GM21717 (cell line): ENCODE data around the gene SRSF12.
"Not testable (repeated sequence)": the region's sequence is repeated elsewhere in the genome, so short reads cannot be mapped to it uniquely, and the experiment has no call there.

Experiments
- ATAC-seq: cut with Tn5 transposase; IDR thresholded peaks from one replicate; pipeline ENCODE4 v1.9.1; 2021; ENCODE audit warnings: mild to moderate bottlenecking, moderate library complexity; ENCODE audit not compliant: unreplicated experiment

Gene SRSF12

DNA sequence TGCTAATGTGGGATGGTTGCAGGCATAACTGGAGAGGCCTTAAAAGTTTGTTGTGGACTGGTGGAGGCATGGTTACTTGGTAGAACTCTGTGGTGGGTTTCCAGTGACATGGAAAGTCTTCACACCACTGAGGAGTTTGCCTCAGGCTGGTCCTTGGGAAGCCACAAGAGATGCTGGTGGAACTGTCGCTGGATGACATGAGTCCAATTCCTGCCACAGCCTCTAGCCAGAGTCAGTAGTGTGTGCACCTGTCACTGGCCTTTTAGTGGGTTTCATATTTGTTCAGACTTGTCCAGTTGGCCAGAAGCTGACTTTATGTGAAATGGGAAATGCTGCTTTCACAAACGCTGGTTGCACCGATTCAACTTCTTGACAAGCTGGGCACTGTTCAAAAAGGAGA lies 13.7 kb upstream of the SRSF12 start:
- no peak for ATAC-seq

DNA sequence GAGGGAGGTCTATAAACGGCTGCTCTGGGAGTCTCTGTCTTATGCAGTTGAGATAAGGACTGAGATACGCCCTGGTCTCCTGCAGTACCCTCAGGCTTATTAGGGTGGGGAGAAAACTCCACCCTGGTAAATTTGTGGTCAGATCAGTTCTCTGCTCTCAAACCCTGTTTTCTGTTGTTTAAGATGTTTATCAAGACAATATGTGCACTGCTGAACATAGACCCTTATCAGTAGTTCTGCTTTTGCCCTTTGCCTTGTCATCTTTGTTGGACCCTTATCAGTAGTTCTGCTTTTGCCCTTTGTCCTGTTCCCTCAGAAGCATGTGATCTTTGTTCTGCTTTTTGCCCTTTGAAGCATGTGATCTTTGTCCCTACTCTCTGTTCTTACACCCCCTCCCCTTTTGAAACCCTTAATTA lies 10.4 kb upstream of the SRSF12 start:
- ATAC-seq: not testable (repeated sequence)

DNA sequence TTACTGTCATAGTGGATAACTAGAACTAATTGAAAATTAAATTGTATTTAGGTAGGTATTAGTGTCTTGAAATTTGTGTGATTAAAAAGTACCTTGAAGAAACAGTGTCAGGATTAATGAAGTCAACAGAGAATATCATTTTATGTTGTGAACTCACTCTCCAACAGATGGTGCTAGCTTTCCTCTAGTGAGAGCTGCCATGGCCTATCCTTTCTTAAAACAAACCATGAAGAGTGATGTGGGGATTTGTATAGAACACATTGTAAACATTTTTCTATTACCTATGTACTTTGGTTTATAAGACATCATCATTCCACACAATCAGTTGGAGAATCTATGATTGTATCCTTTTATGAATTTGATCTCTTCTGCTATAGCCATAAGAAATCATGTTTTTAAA lies 4.8 kb upstream of the SRSF12 start:
- ATAC-seq: no peak

DNA sequence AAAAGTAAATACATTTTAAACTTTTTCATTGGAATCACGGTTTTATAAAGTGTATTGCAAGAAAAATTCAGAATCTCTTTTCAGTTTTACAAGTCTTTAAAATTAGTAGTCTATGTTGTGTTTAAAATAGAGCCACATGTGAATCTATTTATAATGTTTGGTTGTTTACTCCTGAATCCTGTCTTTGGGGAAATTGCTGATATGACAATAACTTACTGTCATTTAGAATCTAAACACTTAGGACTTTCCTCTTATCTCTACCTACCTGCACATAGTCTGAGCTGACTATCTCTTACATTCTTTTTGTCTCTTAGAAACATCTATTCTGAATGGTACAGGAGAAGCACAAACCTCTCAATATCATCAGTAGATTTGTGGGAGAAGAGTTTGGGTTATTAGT lies 4.1 kb upstream of the SRSF12 start:
- no peak for ATAC-seq

DNA sequence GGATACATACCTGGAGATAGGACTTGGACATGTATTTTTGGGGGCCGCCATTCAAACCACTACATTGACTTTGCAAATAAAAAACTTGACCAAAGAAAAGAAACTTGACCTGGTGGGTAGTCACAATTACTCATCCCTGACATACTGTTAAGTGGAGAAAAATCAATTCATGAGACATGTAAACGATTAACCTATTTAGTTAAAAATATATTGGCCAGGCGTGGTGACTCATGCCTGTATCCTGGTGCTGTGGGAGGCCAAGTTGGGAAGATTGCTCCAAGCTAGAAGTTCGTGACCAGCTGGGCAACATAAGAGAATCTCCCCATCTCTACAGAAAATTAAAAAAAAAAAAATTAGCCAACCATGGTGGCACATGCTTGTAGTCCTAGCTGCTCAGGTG lies 2.5 kb upstream of the SRSF12 start:
- ATAC-seq: no peak

DNA sequence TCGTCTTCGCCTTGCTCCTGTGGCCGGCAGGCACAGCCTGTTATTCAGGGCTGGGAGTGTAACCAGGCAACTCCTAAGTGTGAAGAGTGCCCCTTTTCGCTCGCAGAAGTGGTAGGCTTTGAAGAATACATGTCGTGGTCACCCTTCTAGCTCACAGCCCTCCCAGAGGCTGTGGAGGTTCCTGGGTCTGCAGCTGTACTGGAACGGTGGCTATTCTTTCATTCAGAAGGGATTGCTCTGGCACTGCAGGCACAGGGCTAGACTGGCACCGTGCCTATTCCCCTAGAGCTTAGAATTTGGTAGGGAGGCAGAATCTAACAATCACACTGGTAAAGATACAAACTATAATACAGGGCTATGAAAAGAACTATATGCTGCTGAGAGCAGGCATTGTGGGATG lies 1.1 kb upstream of the SRSF12 start:
- no peak for ATAC-seq

DNA sequence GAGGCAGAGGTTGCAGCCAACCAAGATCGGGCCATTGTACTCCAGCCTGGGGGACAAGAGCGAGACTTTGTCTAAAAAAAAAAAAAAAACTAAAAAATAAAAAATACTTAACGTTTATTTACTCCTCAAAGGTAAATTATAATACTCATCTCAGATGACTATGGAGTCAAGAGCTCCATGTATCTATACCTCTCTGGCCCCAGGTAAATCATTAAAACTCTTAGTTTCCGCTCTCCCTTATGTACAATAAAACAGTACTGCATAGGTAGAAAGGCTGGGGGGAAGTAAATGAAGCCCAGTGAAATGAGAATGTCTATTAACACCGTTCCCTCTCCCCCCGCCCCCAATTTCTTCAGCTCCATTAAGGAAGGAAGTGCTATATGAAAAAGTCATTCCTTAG lies 1.2 kb downstream of the SRSF12 start:
- ATAC-seq: no peak

DNA sequence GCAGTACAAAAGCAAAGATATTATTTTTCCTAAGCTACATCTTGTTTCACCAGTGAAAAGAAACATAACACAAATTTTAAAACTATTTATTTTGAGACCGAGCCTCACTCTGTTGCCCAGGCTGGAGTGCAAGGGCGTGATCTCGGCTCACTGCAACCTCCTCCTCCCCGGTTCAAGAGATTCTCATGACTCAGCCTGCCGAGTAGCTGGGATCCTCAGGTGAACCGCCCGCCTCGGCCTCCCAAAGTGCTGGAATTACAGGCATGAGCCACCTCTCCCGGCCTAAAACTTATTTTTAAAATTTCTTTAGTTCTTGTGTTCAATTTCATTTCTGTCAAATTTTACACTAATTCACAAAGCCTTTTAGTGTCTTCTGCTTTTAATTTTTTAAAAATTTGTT lies 5.9 kb downstream of the SRSF12 start:
- no peak for ATAC-seq

DNA sequence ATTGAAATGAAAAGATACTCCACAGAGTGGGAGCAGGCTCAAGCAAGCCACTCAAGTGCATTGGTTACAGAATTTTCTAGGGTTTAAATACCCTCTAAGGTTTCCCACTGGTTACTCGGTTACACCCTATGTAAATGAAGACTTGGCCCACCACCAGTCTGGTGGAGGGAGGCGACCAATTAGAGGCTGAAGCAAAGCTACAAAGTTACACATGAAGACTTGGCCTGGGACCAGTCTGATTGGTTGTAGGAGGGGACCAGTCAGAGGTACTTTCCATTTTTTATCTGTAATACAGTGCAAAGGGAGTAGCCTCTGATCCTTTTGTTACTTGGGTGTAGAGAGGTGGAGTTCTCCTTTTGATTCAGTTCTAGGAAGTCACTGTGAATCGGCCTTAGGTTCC lies 7.6 kb downstream of the SRSF12 start:
- ATAC-seq: no peak

DNA sequence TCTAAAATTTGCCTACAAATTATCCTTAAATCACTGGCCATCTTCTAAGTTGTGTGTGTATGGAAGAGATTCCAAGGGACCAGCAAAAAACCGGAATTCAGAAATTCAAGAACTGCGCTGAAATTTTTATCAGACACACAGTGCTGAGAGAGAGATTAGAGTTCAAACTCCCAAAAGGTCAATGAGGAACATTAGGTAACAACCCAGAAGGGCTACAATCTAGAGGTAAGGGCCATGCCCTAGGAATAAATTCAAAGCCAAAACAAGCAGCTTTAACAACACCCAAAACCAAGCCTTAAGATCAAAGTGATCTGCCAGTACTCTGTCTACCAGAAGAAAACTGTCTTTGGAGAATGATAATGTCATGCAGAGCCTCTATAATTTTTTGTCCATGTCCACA lies 17.8 kb downstream of the SRSF12 start:
- ATAC-seq: no peak

DNA sequence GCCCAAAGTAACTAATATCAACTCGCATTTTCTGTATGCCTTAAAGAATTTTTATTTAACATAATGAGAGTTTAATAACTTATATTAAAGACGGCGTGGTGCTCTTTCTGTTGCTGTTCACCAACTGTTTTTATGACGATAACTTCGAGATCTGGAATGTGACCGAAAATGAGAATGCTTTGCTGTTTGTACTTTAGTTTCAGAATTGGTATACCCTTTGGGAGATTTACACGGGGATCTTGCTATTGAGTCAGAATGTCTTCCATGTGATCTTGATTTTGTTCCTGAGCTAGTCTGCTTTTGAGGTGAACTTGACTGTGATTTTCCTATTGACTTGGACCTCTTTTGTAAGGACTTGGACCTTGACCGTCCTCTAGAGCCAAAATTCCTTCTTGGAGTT lies 19.4 kb downstream of the SRSF12 start:
- no peak for ATAC-seq

DNA sequence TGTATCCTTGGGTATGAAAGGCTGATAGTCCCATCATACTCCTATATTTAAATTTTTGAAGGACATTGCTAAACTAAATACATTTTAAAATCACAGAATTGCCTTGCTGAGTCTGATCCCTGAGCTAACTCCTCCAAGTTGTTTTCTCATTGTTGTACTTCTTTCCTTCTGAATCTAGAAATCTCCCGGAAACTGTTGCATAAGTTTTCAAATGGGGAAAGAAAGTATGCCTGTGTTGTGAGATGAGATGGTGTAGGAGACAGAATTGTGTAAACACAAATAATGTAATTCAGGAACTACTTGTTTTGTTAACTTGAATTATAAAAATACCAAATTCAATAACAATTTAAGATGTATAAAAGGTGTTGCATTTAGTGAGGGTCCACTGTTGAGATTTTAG lies 30.0 kb downstream of the SRSF12 start:
- no peak for ATAC-seq

DNA sequence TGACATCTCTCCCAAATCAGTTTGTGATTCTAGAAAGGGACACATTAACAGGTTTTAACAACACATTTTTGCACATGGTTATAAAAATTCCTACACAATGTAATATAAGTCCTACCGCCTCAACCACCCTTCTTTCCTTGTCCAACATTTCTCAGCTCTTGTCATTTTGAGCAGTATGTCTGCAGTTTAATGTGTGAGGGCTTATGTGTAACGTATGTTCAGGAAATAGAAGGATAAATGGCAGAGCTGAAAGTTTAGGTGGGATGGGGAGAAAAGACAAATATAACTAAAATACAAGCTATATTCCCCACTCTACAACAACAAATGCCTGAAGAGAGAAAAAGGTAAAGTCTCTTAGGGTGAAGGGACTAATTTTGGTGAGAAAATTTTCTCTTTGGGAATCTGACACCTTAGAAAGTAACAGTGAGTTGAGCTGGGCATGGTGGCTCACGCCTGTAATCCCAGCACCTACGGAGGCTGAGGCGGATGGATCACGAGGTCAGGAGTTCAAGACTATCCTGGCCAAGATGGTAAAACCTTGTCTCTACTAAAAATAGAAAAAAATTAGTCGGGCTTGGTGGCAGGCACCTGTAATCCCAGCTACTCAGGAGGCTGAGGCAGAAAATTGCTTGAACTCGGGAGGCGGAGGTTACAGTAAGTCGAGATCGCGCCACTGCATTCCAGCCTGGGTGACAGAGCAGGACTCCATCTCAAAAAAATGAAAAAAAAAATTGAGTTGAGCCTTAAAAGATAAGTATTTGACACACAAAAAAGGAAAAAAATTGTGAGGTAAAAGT lies 32.3 kb downstream of the SRSF12 start:
- no peak for ATAC-seq

DNA sequence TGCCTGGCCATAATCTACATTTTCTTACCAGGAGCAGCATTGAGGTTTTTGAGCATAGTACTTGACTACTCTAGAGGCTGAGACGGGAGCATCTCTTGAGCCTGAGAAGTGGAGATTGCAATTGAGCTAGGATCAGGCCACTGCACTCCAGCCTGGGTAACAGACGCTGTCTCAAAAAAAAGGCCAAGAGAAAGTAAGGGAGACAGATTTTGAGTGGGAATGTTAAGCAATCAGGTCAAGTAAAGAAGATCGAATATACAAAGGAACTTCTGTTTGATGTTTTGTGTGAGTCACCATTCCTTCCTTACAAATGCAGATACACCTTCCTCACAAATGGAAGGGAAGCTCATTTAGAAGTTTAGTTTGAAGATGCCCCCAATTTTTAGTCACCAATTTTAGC lies 32.9 kb downstream of the SRSF12 start:
- no peak for ATAC-seq

DNA sequence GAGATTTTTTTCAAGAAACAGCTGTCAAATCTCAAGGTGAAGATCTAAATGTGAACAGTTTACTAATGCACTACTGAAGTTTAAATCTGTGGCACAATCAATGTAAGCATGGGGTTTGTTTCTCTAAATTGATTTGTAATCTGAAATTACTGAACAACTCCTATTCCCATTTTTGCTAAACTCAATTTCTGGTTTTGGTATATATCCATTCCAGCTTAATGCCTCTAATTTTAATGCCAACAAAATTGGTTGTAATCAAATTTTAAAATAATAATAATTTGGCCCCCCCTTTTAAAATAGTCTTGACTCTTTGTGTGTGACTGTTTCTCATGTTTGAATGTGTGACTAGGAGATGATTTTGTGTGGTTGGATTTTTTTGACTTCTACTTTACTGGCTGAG lies 33.3 kb downstream of the SRSF12 start:
- no peak for ATAC-seq

DNA sequence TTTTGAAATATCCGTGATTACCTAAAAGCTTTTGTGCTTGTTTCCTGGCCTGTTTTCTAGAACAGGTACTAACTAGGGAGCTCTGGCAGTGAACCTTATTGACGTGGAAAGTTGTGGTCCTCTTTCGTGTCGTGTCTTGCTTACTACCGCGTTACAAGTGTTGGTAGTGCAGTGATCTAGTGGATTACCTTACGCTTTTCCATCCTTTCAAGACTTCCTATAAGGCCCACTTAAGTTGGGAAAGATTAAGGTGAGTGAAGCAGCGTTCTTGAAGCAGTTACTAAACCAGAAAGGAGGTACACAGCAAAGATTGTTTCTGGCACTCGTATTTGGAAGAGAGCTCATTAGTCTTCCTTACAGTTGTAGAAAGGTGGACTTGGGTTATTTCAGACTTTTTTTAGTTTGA lies 35.4 kb downstream of the SRSF12 start:
- ATAC-seq: no peak

DNA sequence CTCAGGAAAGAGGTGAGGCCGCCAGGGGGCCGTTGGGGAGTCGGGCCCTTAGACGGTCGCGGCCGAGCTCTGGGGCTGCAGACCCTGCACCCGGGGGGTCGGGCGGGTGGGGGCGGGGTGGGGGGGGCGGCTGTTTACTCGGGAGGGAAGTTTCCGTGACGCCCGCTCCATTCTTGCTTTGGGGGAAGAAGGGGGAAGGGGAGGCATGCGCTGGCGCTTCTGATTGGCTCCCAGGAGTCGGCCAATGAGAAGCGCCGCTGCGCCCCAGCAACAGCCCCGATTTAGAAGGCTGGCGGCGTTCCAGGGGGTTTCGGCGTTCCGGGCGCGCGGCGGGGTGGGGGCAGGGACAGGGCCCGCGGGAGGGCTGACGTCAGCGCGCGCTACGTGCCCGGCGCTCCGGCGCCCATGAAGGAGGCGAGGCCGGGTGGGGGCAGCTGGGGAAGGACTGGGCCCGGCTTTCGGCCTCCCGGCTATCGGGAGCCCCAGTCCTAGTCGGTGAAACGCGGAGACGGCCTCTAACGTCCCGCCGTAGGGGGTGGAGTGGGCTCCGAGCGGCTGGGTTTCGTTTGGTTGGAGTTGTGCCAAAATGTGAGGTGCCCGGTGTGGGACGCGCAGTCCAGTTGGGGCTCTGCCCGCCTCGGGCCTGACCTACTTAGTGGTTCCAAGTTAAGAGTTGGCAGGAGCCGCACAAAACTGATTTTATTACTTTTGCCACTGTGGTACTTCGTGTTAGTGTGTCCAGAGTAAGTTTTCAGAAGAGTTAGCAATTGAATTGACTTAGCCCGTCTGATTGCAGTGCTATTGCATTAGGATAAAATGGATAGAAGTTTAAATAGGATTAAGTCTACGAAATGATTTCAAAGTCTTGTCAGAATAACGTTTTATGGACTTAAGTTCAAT lies 36.2 kb downstream of the SRSF12 start:
- peak; percentile 53 for ATAC-seq

DNA sequence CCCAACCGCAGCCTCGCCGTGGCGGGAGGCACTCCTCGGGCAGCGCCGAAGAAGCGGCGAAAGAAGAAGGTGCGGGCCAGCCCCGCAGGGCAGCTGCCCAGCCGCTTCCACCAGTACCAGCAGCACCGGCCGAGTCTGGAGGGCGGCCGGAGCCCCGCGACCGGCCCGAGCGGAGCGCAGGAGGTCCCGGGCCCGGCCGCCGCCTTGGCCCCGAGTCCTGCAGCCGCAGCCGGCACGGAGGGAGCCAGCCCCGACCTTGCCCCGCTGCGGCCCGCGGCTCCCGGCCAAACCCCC lies 36.8 kb downstream of the SRSF12 start:
- ATAC-seq: peak; percentile 15

DNA sequence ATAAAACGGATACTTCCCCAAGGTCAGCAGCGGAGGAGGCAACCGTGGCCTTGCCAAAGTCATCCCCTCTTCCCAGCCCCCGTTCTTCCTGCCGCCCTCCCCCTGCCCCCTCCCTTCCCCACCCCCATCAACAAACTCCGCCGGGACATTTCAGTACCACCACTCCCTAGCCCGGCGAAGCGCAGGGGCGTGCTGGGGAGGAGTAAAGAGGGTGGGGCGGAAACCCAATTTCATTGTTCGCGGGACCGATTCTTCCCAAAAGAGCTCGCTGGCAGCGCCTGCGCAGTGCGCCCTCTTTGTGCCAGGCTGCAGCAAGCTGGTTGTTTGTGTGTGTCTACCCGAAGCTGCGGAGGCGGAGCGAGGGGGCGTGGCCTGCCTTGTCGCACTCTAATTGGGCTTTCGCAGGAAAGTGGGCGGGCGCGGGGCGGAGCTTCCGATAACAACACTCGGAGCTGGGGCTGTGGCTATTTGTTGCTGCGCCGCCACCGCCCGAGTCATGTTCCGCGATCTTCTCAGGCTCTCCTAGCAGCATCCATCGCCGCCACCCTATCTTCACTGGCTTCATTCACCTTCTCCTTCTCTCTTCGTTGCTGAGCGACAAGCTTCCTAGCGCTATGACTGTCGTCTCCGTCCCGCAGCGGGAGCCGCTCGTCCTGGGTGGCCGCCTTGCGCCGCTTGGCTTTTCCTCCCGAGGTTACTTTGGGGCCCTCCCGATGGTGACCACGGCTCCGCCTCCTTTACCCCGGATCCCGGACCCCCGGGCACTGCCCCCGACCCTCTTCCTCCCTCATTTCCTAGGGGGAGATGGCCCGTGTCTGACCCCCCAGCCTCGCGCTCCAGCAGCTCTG lies 37.4 kb downstream of the SRSF12 start, which contains the start of gene PNRC1:
TSS of gene PNRC1 (plus strand) at position 471 of the 848 bp plus-strand sequence. CDS start at position 615, 144 bp downstream.
- peak; percentile 76 for ATAC-seq

DNA sequence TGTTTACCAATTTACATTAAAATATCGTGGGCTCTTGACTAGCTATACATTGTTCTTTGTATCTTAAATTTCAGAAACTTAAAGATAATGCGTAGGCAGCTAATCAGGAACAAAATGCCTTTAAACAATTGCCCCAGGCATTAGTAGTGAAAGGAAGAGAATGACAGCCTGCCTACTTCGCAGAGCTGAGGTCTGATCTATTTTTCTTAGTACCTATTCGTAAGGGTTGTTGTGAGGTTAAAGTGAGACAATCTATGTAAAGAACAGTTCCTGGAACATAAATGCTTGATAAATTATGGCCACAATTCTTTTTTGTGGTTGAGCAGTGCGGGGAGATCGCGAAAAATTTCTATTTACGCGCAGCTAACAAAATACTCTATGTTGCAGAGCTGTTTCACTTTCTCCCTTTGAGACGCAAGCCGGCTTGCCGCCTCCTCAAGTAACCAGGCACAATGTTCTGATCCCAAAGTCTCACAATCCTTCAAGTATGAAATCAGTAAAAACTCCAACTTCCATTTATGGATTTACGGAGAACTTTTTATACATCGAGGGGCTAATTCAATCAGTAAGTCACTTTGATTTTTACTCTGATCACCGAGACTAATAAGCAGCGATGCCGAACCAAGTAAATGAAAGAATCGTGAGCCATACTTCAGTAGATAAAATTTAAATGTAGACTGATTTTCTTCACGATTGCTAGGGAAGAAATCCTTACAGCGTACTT lies 38.2 kb downstream of the SRSF12 start:
- ATAC-seq: no peak

DNA sequence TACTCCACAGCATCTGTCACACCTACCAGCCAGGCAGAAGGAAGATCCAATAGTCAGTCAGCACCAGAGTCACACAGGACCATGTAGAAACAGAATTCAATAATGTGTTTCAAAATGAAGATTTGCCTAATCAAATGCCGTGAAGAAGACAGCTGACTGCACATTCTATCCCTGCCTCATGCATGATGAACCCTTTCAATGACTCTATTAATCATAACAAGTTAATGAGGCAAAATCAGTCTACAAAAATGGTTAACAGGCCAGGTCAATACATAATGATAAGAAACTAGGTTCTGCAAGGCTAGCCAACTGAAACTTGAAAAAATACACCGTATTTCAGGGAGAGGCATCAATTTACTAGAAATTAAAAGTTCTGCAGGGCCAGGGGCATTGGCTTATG lies 44.0 kb downstream of the SRSF12 start:
- ATAC-seq: no peak
